Endothelial cell of umbilical vein (primary cell): ENCODE measurements around the gene NCMAP. TPM values are rescaled to one million over a fixed set of nuclear protein-coding genes. Genes with fewer than 3 reads are reported as not detected.

Source experiments
- BruUV-seq: library from RNA; stranded (reverse); fragments of 400-500 nt; replicated peaks from 2 replicates; lab custom pipeline; 2021; lab: Mats Ljungman, UMichigan
- CTCF ChIA-PET: fragments of 300-600, 350-600 bp; sonication (Branson Sonifier 250); formaldehyde crosslinking; loops from one replicate; lab custom pipeline; 2021; ENCODE audit warnings: antibody characterized with exemption, inconsistent platforms; lab: Charles Lee
- POLR2A ChIA-PET: fragments of 300-600, 350-600 bp; sonication (Branson Sonifier 250); formaldehyde crosslinking; loops from one replicate; lab custom pipeline; 2021; ENCODE audit warnings: antibody characterized with exemption, inconsistent platforms; lab: Charles Lee
- DNase-seq: peaks from one replicate; pipeline ENCODE4 v3.0.0-alpha.2; 2011; ENCODE audit warnings: low read depth, low spot score
- FAIRE-seq: peaks from 2 replicates; lab custom pipeline; 2011; peaks lifted over from hg19 to GRCh38; lab: Jason Lieb, UNC
- H2AFZ ChIP-seq: 2 replicates; pipeline ENCODE4 v1.6.0; 2012; ENCODE audit warnings: low read depth, low read length, control low read depth, inconsistent platforms
- H3K27ac ChIP-seq: 2 replicates; pipeline ENCODE4 v1.5.1; 2011; ENCODE audit warnings: low read depth, mild to moderate bottlenecking, control low read depth, low read length, moderate library complexity; ENCODE audit not compliant: insufficient read depth
- H3K27me3 ChIP-seq, 2 experiments: 2 replicates each; pipeline versions ENCODE4 v1.6.0 to v1.6.1; 2011; ENCODE audit warnings: low read length in 2 of 2, mixed read lengths in 1 of 2; ENCODE audit not compliant: control insufficient read depth in 2 of 2, insufficient read depth in 2 of 2
- H3K36me3 ChIP-seq, 2 experiments: 2 replicates in 1 of 2; 3 replicates in 1 of 2; pipeline ENCODE4 v1.5.1; 2011; ENCODE audit warnings: low read length in 2 of 2, mild to moderate bottlenecking in 1 of 2, moderate library complexity in 1 of 2; ENCODE audit not compliant: control insufficient read depth in 2 of 2, insufficient read depth in 2 of 2; ENCODE audit errors: extremely low read depth in 1 of 2
- H3K4me1 ChIP-seq: 3 replicates; pipeline ENCODE4 v1.5.1; 2011; ENCODE audit warnings: mild to moderate bottlenecking, low read length; ENCODE audit not compliant: control insufficient read depth, insufficient read depth; ENCODE audit errors: extremely low read depth
- H3K4me2 ChIP-seq: 2 replicates; pipeline ENCODE4 v1.6.1; 2011; ENCODE audit warnings: low read length, control low read depth, mixed read lengths; ENCODE audit not compliant: insufficient read depth
- H3K4me3 ChIP-seq, 3 experiments: fragments of 200-600 bp in 1 of 3; sonication (generic), shearing (Covaris generic) in 1 of 3; replicated peaks in 1 of 3; 2 replicates each; pipeline ENCODE4 v1.5.1; 2011 to 2016; ENCODE audit warnings: control low read depth in 3 of 3, low read length in 3 of 3, mild to moderate bottlenecking in 2 of 3, inconsistent platforms in 1 of 3, low read depth in 1 of 3, moderate library complexity in 1 of 3; ENCODE audit not compliant: insufficient read depth in 1 of 3
- H3K79me2 ChIP-seq: 2 replicates; pipeline ENCODE4 v1.6.0; 2012; ENCODE audit warnings: low read length, inconsistent platforms; ENCODE audit not compliant: control insufficient read depth, insufficient read depth
- H3K9ac ChIP-seq: replicated peaks from 2 replicates; pipeline ENCODE3; 2011; ENCODE audit warnings: low read length, control low read depth; ENCODE audit not compliant: insufficient read depth; ENCODE audit errors: extremely low read depth
- H3K9me1 ChIP-seq: replicated peaks from 3 replicates; pipeline ENCODE4 v1.6.0; 2011; ENCODE audit warnings: mild to moderate bottlenecking, low read length; ENCODE audit not compliant: control insufficient read depth, insufficient read depth; ENCODE audit errors: extremely low read depth
- H3K9me3 ChIP-seq: replicated peaks from 2 replicates; pipeline ENCODE4 v1.5.1; 2012; ENCODE audit warnings: low read length, inconsistent platforms; ENCODE audit not compliant: control insufficient read depth, insufficient read depth
- H4K20me1 ChIP-seq: replicated peaks from 2 replicates; pipeline ENCODE3; 2011; ENCODE audit warnings: mild to moderate bottlenecking, low read length; ENCODE audit not compliant: control insufficient read depth, insufficient read depth; ENCODE audit errors: extremely low read depth
- EZH2 ChIP-seq: IDR thresholded peaks from 2 replicates; pipeline ENCODE4 v1.6.1; 2012; ENCODE audit warnings: borderline replicate concordance, low read depth, mild to moderate bottlenecking, moderate library complexity, low read length, inconsistent platforms; ENCODE audit not compliant: severe bottlenecking
- FOS ChIP-seq: IDR thresholded peaks from 2 replicates; pipeline ENCODE4 v1.6.1; 2011; ENCODE audit warnings: mild to moderate bottlenecking, low read length, moderate library complexity, borderline replicate concordance; ENCODE audit not compliant: insufficient read depth
- GATA2 ChIP-seq: IDR thresholded peaks from 2 replicates; pipeline ENCODE4 v1.7.0; 2011; ENCODE audit warnings: low read depth, mild to moderate bottlenecking, moderate library complexity, mixed read lengths, low read length; ENCODE audit not compliant: insufficient read length, insufficient read depth
- JUN ChIP-seq: IDR thresholded peaks from 2 replicates; pipeline ENCODE4 v1.6.1; 2011; ENCODE audit warnings: borderline replicate concordance, low read depth; ENCODE audit not compliant: insufficient read length, insufficient read depth
- MYC ChIP-seq: IDR thresholded peaks from one replicate; pipeline ENCODE4 v1.6.1; 2011; ENCODE audit warnings: mild to moderate bottlenecking, low read depth, low read length
- POLR2A ChIP-seq: IDR thresholded peaks from 2 replicates; pipeline ENCODE4 v1.6.1; 2012; ENCODE audit warnings: low read depth, mild to moderate bottlenecking, control low read depth, low read length
- POLR2AphosphoS5 ChIP-seq: IDR thresholded peaks from 2 replicates; pipeline ENCODE4 v1.6.1; 2012; ENCODE audit warnings: low read depth, mild to moderate bottlenecking, control low read depth, low read length, moderate library complexity; ENCODE audit not compliant: insufficient read depth
- dilution Hi-C: fragments of 300-500 bp; cut with MboI; formaldehyde crosslinking; loops from one replicate; pipeline ENCODE4 v1.15.0; 2019; ENCODE audit warnings: low sequenced_read_pairs; ENCODE audit not compliant: extremely low pct_ligation_motif_present
- intact Hi-C: fragments of 100-400 bp; cut with micrococcal nuclease; formaldehyde crosslinking; loops from one replicate; pipeline ENCODE4 v1.10.0; 2022
- polyA plus RNA-seq, 4 experiments: library from polyadenylated mRNA; depleted of rRNA in 3 of 4; stranded (reverse) in 3 of 4; unstranded in 1 of 4; fragments of >200 nt; gene quantifications; 2 replicates each; pipeline versions ENCODE4 v1.2.1 to v1.2.3, GENCODE V29; 2011 to 2012; ENCODE audit warnings: missing spikeins in 1 of 4
- total RNA-seq: library from RNA; stranded (reverse); gene quantifications from 2 replicates; pipeline ENCODE4 v1.2.3, GENCODE V29; 2021
- TF ChIP-seq, protein P1 (sequence below), 2 donors: IDR thresholded peaks; 1 replicate in 1 of 2; 2 replicates in 1 of 2; pipeline ENCODE4 v1.5.1; 2011; ENCODE audit warnings: low read length in 2 of 2, mild to moderate bottlenecking in 2 of 2, moderate library complexity in 2 of 2, control low read depth in 1 of 2, inconsistent platforms in 1 of 2, low read depth in 1 of 2; ENCODE audit not compliant: insufficient read depth in 1 of 2; ENCODE audit errors: extremely low read depth in 1 of 2
- TF ChIP-seq, protein P2 (sequence below): IDR thresholded peaks from 2 replicates; pipeline ENCODE4 v1.6.1; 2011; ENCODE audit not compliant: insufficient read depth, insufficient read length

NCMAP gene
- total and polyA plus RNA-seq, 2 donors (not counting 3 experiments of a cell fraction or from before 2014, with no cell fraction given): not detected

DNA sequence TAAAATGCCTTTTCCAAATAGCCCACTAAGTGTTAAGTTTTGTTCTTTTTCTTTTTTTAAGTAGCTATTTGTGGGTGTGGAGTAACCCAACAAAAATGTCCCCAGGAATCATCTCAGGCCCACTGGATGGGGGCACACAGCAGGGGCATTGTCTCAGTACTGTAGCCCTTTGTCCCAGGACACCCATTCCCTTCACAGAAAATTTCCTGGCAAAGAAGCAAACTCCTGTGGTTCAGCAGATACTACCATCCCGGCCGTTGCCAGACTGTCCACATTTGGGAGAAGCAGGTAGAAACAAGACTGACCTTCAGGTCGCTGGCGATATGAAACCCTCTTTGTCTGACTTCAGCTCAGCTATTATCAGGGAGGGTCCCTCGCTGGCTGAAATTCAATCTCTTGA lies 63.5 kb downstream of the NCMAP start:
- Histone ChIP-seq H3K9me3 (no peaks in the 10 kb centered on the region), H3K9me1 (no peaks in the 10 kb centered on the region), H3K4me1 (no peaks in the 10 kb centered on the region), H3K27me3 (peaks cover 0 to 8% of the 10 kb centered on the region in 2 experiments), H3K36me3 (no peaks in the 10 kb centered on the region), H2AFZ (no peak overlapping the region), H3K79me2 (no peaks in the 10 kb centered on the region), H4K20me1 (no peaks in the 10 kb centered on the region), H3K4me3 (no peak overlapping the region), H3K9ac (no peak overlapping the region), H3K4me2 (no peak overlapping the region), H3K27ac (no peak overlapping the region)
- no peak for FAIRE-seq
- dilution Hi-C loops: no loop called here
- DNase-seq: no peak
- CTCF ChIA-PET: no interaction called here
- intact Hi-C loops: no loop called here
- TF ChIP-seq FOS: no peak
- TF ChIP-seq POLR2AphosphoS5: no peak
- TF ChIP-seq, protein P1, sequence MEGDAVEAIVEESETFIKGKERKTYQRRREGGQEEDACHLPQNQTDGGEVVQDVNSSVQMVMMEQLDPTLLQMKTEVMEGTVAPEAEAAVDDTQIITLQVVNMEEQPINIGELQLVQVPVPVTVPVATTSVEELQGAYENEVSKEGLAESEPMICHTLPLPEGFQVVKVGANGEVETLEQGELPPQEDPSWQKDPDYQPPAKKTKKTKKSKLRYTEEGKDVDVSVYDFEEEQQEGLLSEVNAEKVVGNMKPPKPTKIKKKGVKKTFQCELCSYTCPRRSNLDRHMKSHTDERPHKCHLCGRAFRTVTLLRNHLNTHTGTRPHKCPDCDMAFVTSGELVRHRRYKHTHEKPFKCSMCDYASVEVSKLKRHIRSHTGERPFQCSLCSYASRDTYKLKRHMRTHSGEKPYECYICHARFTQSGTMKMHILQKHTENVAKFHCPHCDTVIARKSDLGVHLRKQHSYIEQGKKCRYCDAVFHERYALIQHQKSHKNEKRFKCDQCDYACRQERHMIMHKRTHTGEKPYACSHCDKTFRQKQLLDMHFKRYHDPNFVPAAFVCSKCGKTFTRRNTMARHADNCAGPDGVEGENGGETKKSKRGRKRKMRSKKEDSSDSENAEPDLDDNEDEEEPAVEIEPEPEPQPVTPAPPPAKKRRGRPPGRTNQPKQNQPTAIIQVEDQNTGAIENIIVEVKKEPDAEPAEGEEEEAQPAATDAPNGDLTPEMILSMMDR (IDR thresholded peaks at IDR 0.05; ENCODE audit: extremely low read depth in 1 of 2, insufficient read depth in 1 of 2, low read depth in 1 of 2, low read length in 2 of 2): no peak
- TF ChIP-seq MYC: no peak
- no peak for TF ChIP-seq JUN
- TF ChIP-seq, protein P2, sequence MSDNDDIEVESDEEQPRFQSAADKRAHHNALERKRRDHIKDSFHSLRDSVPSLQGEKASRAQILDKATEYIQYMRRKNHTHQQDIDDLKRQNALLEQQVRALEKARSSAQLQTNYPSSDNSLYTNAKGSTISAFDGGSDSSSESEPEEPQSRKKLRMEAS: no peak
- TF ChIP-seq GATA2: no peak
- no peak for TF ChIP-seq EZH2
- TF ChIP-seq POLR2A: no peak
- POLR2A ChIA-PET: no interaction called here
- BruUV-seq: no TSS peak
